Germinal center (tissue), 1 donor: ENCODE data around the gene ADAMTS14.

ENCODE experiments used
- DNase-seq: peaks from one replicate; pipeline ENCODE4 v3.0.0; 2012; ENCODE audit warnings: mixed read lengths, low spot score

ADAMTS14 gene

GRCh38 chr10:70729763-70730357, 57.6 kb downstream of the ADAMTS14 start:
- DNase-seq: no peak

DNA sequence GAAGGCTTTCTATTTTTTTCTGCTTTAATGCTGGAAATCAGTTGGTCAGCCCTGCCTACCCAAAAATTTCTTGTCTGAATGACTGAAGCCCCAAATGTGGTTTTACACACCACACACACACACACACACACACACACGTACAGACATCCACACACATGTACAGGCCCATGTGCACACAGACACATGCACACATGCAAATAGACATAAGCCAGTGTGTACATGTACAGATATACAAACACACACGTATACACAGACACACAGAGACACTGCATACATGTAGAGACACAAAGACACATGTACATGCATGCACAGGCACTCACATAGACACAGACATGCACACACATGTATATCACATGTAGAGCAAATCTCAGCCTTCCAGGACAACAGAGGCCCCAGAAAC, 58.6 kb downstream of the ADAMTS14 start:
- DNase-seq: no peak

GRCh38 chr10:70732569-70732968, 60.3 kb downstream of the ADAMTS14 start:
- no peak for DNase-seq

GRCh38 chr10:70733051-70733450, 60.7 kb downstream of the ADAMTS14 start:
- DNase-seq: no peak

DNA sequence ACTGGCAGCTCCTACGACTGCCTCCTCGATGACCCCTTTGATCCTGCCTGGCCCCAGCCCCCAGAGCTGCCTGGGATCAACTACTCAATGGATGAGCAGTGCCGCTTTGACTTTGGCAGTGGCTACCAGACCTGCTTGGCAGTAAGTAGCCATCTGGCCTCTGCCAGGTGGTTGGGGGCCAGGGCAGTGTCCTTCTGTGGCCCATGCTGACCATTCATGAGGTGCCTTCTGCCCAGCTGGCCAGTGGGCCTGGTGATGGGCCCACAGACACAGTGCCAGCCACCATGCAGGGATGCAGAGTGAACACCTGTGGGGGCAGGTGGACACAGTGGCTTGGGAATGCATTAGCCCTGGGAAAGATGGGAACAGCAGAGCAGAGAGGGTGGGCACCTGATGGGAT, 62.9 kb downstream of the ADAMTS14 start:
- DNase-seq: no peak

DNA sequence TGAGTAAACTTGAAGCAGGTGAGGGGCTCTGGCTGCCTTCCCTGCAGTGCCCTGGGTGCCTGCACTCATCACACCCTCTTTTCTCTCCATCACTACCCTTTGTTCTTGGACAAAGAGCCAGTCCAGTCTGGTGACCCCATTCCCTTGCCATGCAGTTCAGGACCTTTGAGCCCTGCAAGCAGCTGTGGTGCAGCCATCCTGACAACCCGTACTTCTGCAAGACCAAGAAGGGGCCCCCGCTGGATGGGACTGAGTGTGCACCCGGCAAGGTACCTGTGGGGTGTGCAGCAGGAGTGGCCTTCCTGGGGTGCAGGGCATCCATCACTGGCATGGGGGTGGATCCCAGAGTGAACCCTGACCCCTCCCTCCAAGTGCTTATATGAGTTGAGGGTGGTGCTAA, 64.2 kb downstream of the ADAMTS14 start:
- DNase-seq: no peak

DNA sequence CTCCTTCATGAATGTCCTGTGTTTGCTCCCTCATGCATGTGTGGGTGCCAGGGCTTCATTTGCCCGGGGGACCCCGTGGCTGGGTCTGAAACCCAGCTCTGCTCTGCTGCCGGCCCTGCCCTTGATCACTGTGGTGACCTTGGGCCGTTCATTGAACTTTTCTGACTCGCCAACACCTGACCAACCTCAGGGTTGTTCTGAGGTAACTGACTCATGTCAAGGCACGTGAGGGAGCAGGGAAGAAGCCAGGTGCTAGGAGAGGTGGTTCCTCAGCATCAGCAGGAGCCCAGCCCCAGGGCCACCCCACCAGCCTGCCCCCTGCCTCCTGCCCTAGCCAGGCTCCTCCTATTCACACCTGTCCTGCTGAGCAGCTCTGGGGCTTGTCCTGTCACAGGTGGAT, 64.9 kb downstream of the ADAMTS14 start:
- DNase-seq: no peak

DNA sequence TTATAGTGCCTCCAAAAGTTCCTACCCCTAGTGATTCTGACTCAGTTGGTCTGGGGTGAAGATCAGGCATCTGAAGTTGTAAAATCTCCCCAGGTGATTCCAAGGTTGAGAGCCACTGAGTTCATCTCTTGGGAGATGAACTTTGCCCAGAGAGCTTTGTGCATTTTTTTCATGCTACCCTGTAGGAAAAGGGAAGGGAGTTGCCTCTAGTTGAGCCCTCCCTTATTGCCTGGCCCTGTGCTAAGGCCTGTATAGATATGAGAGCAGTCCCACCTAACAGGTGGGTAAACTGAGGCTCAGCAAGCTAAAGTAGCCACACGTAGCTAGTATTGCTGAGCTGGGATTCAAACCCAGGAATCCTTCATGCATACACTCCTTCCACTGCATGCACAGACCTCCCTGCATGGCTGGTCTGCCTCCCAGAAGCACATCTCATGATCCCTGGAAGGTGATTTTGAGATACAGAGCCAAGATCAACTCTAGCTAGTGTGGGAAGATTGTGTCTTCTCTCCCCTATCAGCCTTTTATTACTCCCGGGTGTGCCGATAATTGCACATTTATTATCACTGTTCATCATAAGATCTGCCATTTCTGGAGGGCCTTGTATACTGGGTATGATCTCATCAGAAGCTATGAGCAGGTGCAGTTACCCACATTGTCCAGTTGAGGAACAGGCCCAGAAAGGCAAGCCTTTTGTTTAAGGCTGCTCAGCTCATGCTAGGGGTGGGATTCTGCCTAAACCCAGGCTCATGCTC, 65.9 kb downstream of the ADAMTS14 start:
- no peak for DNase-seq

GRCh38 chr10:70738761-70739121, 66.4 kb downstream of the ADAMTS14 start:
- DNase-seq: no peak

GRCh38 chr10:70740406-70741288, 68.3 kb downstream of the ADAMTS14 start:
- DNase-seq: no peak

DNA sequence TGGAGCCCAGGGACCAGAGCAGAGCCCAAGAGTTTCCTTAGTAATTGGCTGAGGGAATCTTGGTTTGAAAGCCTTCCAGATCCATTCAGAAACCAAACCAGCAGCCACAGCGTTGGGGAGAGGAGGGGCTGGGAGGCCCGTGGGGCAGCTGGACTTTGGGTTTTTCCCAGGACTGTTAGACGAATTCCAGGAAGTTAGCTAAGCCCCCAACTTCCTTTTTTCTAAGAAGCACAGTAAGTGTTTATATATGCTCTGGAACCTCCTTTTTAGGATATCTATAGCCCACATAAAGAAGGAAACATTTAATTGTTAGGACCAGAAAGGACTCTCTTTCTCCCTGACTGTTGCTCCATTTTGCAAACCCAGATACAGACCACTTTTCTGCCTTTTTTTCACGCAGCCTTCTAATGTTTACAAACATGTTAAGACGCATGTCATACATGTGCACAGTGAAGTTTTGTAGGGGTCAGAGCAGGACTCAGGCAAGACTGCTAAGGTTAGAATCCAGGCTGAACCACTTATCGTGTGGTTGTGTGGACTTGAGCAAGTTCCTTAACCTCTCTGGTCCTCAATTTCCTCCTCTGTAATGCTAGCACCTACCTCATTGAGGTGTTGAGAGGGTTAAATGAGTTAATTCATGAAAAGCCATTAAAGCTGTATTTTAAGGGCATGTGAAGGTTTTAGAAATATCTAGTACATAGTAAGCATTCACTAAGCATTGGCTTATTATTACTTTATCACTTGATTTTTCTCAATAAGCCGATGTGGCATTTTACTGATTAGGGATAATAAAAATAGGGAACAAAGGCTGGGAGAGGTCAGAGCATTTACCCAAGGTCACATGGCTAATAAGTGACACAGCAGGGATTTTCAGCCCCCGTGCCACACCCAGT, 70.5 kb downstream of the ADAMTS14 start:
- DNase-seq: no peak

- no peak for DNase-seq
Measured at GRCh38 chr10:70743430-70743788, 71.1 kb downstream of the ADAMTS14 start.

- no peak for DNase-seq
Measured at GRCh38 chr10:70743879-70744278, 71.6 kb downstream of the ADAMTS14 start.

DNA sequence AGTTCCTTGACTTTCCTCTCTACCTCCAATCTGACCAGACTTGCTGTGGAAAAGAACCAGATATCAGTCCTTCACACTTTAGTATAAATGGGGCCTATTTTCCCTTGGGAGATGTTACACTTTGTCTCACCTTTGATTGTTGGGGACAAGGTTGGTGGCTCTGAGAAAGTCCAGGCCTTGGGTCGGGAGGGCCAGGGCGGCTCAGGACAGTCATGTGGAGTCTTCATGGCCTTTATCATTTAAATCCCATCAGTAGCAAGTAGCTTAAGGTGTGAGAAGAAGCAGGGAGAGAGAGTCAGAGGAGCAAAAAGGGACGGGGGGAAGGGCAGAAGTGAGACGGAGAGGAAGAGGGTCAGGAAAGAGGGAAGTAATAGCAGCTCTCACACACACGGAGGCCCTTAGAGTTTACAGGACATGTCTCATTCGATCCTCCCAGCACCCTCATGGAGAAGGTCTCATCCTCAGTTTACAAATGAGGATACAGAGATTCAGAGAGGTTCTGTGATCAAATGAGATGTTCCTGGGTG, 72.4 kb downstream of the ADAMTS14 start:
- no peak for DNase-seq

GRCh38 chr10:70745555-70745954, 73.2 kb downstream of the ADAMTS14 start:
- DNase-seq: no peak

GRCh38 chr10:70747192-70747965, 75.1 kb downstream of the ADAMTS14 start:
- no peak for DNase-seq

DNA sequence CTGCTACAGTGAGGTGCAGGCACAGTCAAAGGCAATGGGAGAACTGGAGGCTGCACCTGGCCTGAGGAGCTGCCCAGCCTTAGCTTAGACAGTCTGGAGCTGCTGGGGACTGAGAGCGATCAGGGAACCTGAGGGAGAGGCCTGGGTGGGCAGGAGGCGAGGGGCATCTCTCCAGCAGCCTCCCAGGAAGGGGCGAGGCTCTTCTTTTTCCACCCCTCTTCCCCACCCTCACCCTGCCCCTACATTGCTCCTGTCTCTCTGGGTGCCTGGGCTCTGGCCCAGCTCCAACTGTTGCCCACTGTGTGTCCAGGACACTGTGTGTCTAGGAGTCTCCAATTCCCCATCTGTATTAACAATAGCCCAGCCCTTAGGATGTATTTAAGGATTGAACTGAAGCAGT, 76.0 kb downstream of the ADAMTS14 start:
- no peak for DNase-seq

DNA sequence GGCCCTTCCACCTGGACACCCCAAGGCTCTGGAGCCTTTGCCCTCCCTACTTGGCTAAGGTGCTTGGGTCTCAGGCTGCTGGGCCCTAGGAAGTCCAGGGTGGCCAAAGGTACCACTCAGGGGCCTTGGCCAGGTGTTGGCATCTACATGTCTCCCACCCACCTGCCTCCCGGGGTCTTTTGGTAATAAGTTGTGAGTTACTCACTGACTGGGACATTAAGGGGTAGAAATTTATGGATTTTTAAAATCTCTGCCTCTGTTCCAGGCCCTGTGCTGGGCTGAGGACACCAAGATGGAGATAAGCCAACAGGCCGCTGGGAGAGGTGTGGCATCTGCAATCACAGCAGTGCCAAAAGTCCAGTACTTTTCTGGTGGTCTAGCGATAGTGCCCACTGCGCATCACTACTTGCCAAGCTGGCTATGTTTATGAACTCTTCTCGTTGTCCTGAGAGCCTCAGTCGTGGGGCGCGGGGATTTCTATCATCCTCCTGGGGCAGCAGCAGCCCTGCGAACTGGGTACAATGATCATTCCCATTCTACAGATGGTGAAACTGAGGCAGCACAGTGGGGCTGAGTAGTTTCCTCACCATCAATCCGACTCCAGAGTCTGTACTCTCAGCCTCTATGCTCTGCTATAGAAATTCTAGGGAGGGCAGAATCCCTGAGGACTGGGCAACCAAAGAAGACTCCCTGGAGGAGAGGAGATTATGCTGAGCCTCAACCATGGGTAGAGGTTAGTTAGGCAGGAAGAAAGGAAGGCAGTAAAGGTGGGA, 76.7 kb downstream of the ADAMTS14 start:
- DNase-seq: no peak

DNA sequence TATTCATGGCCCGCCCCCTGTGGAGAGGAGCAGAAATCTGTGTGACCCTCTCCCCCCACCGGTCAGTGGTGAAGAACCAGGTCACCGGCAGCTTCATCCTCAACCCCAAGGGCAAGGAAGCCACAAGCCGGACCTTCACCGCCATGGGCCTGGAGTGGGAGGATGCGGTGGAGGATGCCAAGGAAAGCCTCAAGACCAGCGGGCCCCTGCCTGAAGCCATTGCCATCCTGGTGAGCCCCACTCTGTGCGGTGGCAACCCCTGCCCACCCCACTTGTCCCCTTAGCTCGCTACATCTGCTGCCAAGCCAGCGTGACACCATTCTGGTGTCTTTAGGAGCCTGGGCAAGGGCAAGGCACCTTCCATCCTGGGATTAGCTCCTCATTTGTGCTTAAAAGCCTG, 77.5 kb downstream of the ADAMTS14 start:
- DNase-seq: no peak

DNA sequence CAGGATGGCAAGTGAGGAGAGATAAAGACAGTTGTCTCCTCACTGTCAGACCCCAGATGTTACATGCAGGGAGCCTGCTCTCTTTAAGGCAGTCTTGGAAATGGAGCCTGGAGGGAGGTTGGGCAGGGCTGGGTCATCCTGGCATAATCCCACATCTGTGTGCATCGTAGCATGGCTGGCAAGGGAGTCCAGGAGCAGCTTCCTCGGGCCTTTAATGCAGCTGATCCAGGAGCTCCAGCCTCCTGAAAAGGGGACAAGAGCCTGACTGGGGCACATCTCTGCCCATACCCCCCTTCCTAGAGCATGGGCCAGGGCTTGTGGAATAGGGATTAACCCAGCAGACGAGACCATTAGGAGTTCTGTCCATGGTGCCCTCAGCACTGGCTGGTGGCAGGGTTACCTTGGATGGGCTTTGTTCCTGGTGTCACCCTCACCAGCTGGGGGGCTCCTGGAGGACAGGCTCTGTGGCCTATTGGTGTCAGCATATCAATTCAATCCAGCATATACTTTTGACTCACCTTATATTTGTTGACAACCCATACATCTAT, 77.9 kb downstream of the ADAMTS14 start:
- no peak for DNase-seq
